CD4-positive, alpha-beta T cell treated with Interleukin-15 for 1 hour (primary cell): ENCODE measurements around the gene GPR15.

Source experiments
- DNase-seq: peaks from one replicate; pipeline ENCODE4 v3.0.0-alpha.2; 2020

Gene GPR15

DNA sequence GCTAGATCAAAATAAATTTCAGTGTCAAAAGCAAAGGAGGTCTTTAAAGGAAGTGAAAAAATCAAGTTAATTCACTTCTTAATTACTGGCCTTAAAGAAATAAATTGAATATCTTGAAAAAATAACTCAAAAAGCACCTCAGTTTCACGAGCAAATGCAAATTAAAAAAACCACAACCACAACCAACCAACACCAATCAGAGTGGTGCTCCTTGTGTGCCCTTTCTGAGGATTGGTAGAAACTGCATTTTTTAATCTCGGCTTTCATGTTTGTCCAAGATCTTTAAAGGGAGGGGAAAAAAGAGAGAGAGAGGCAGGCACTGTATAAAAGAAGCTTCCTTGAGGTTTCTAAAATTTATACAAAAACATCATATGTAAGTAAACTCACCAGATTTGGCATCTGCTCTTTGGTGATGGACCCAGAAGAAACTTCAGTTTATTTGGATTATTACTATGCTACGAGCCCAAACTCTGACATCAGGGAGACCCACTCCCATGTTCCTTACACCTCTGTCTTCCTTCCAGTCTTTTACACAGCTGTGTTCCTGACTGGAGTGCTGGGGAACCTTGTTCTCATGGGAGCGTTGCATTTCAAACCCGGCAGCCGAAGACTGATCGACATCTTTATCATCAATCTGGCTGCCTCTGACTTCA, at the start of gene GPR15:
TSS of gene GPR15 (plus strand) at position 357 of the 653 bp plus-strand sequence. CDS start at position 413, 56 bp downstream.
- no peak for DNase-seq

- no peak for DNase-seq
Measured at GRCh38 chr3:98482717-98483482, 48.9 kb upstream of the GPR15 start.

GRCh38 chr3:98483626-98484025, 48.2 kb upstream of the GPR15 start:
- DNase-seq = no peak

DNA sequence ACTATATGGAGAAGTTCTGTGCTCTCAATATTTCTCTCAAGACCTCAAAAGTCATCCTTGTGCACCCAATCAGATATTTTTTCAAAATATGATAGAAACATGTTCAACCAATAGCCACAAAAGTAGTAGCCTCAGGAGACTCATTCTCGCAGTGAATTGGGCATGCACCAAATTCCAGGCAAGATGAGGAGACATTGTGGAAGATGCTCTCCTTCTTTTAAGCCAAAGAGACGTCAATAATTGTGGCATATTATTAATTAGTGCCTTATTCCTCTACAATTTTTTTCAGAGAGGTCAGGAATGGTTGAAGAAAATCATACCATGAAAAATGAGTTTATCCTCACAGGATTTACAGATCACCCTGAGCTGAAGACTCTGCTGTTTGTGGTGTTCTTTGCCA, 34.4 kb upstream of the GPR15 start, which contains the start of gene OR5K2:
TSS of gene OR5K2 (plus strand) at position 301 of the 400 bp plus-strand sequence. CDS start at position 301, 0 bp downstream.
- no peak for DNase-seq

- DNase-seq = no peak
Measured at GRCh38 chr3:98500019-98500418, 31.8 kb upstream of the GPR15 start.

- no peak for DNase-seq
Measured at GRCh38 chr3:98501270-98501669, 30.5 kb upstream of the GPR15 start.

GRCh38 chr3:98501863-98502576, 29.8 kb upstream of the GPR15 start:
- no peak for DNase-seq

GRCh38 chr3:98504539-98504938, 27.2 kb upstream of the GPR15 start:
- no peak for DNase-seq

DNA sequence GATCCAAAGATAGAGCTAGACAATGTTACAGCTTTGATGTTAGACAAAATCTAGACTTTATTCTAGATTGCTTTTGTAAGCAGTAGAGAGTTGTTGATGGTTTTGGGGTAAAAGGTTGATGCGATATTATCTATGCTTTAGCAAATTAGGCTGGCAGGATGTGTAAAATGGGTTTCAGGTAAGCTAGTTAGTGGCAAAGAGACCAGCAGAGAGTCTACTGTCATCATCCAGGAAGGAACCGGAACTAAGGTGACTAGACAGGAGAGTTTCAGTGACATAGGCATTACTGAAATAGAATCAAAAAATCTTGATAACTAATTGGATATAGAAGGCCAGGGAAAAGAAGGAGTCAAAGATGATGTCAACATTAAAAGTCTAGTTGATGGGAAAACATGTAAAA, 23.2 kb upstream of the GPR15 start:
- DNase-seq = no peak

DNA sequence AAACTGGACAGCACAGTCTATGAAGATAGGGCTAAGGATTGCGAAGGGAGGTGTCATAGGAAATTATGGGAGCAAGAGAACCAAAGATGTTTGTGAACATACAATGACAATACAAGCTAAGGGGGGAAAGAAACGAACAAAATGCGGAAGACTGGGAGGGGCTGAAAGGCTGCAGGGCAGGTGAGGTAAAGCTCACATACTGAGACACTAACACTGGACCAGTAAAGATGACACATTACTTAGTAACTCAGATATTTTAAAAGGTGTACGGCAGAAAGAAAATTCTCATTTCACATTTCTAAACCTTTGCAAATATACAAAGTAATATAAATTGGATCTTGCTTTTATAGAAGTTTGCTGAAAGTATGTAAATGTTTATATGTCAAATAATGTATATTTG, 19.2 kb upstream of the GPR15 start:
- DNase-seq = no peak

DNA sequence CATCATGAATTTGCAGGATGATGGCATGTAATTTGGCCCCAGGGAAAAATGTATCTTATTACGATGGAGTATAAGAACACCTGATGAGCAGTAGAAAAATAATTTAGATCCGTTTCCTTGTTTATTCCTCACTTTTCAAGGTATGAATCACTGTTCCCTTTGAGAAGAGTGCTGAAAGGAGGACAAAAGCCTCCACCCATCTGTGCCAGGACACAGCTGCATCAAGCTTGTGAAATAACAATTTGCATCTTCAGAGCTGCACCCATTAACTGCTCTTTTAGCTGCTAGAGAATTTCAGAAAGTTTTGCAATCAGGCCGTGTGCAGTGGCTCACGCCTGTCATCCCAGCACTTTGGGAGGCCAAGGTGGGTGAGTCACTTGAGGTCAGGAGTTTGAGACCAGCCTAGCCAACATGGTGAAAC, 18.7 kb upstream of the GPR15 start:
- DNase-seq = peak; percentile 21

- no peak for DNase-seq
Measured at GRCh38 chr3:98513736-98514135, 18.0 kb upstream of the GPR15 start.

DNA sequence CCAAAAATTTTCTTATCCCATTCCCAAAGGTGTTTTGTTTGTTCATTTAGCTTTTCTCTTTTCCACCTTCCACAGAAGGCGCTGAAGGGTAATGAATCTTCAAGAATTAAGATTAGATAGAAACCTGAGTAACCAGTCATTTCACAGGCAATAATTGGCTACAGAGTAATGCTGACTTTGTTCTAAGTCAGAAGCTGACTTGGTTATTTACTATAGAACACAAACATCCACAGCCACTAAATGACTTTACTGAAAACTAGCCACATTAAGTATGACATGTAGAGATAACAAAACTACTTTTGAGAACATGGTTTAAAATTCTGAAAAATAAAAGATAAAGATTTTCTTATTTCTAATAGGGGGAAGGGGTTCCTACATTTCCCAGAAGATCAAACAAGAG, 16.8 kb upstream of the GPR15 start:
- no peak for DNase-seq

- DNase-seq = no peak
Measured at GRCh38 chr3:98518816-98519215, 13.0 kb upstream of the GPR15 start.

GRCh38 chr3:98519351-98519750, 12.4 kb upstream of the GPR15 start:
- no peak for DNase-seq

- DNase-seq = peak; percentile 31
Measured at GRCh38 chr3:98521897-98522543, 9.8 kb upstream of the GPR15 start.

DNA sequence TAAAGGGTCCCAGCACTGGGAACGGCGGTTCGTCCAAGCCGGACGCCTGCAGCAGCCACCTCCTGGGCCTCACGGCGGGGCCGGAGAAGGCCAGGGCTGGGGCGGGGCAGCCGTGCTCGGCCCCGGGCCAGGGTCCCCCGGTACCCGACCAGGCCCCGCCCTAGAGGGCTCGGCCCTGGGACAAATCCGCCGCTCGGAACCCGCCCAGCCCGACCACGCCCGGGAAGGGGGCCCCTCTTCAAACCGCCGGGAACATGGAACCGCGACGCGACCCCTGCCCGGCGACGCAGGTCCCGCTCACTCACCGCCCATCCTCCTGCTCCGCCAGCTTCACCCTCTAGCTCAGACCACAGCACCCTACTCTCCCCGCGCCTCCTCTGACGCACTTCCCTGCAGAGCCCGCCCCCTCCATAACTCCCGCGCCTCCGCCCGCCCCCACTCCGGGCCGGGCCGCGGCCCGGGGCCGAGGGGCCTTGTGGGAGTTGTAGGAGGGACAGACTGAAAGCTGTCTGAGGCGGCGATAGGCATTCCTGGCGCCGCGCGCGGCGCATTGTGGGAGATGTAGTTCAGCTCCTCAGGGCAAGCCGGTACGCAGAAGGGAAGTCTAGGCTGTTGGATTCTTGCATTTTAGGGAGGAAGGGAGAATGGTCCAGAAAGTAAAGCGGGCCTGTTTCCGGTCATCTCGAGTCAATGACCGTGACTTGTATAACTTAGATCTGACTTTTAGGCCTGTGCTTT, 9.1 kb upstream of the GPR15 start, which contains the start of gene CLDND1:
TSS of gene CLDND1 (minus strand) at position 359 of the 738 bp plus-strand sequence. CDS start 1,478 bp downstream, outside the sequence.
- DNase-seq = peak; percentile 96

GRCh38 chr3:98525494-98525893, 6.3 kb upstream of the GPR15 start:
- DNase-seq = no peak

DNA sequence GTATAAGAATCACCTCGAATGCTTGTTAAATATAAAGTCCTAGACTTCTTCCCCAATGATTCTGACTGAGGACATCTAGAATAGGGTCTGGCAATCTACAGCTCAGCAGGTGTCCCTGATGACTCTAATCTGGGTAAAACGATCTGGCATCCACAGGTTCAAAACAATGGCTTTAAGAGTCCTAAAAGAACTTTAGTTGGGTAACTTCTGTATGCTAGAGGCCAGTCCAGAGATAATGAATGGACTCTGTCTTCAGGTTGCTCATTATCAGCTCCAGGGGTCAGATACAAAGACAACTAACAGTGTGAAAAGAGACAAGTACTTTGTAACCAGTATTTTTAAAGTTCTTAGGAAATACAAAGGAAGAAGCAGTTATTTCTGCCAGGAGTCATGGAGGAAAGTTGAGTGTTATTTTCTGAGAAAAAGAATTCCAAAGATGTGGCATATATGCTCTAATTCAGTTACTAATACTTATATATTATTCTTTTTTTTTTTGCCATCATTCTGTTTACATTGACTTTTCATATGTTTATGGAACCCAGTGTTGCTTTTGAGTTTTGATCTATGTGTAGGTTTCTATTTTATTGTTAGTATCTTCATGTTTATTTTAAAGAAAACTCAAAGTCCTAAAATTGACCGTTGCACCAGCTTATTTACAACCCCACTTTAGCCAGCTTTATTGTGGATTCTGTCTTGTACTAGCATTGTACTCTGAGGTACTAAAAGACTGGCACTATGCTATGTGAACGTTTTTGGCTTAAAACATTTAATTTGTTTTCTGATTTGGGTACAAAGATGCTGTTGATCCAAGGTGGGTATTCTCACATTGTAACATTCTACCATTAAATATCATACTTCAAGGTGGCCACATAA, 3.1 kb upstream of the GPR15 start:
- DNase-seq = no peak

DNA sequence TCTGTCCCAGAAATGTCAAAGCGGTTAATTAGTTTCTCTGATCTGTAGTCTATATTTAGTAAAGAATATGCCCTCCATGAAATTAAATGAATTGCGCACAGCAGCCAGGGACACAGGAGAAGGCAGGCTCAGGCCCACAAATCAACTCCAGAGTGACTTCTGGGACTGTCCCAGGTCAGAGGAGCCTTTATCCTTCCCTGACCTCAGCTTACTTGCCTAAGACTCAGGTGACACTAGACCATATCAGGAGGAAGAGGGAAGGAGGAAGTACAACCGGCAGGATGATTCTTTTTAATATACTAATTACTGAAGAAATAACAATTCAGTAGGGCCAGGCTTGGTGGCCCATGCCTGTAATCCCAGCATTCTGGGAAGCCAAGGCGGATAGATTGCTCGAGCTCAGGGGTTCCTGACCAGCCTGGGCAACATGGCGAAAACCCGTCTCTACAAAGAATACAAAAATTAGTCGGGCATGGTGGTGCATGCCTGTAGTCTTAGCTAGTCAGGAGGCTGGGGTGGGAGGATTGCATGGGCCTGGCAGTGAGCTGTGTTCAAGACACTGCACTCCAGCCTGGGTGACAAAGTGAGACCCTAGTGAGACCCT, 1.8 kb upstream of the GPR15 start:
- no peak for DNase-seq

- no peak for DNase-seq
Measured at GRCh38 chr3:98530676-98531075, 1.1 kb upstream of the GPR15 start.
